SK-N-SH treated with all-trans-retinoic acid at 6 μM for 48 hours (cell line): ENCODE results near the gene MRPL28.
"Not testable (repeated sequence)": the region's sequence is repeated elsewhere in the genome, so short reads cannot be mapped to it uniquely, and the experiment has no call there.

Source experiments
- ATAC-seq: fragments of 200-7000 bp; cut with Tn5 transposase; 3 replicates; pipeline ENCODE4 v1.9.1; 2020; ENCODE audit warnings: mild to moderate bottlenecking, moderate library complexity
- BACH2 ChIP-seq: fragments of 250-450 bp; sonication (Bioruptor Pico); IDR thresholded peaks from 2 replicates; pipeline ENCODE4 v1.9.0; 2021; ENCODE audit warnings: mild to moderate bottlenecking, borderline replicate concordance
- CSDC2 ChIP-seq: fragments of 250-450 bp; sonication (Bioruptor Pico); IDR thresholded peaks from 2 replicates; pipeline ENCODE4 v1.5.0; 2020; ENCODE audit warnings: mild to moderate bottlenecking, moderate library complexity
- ESRRG ChIP-seq: fragments of 250-450 bp; sonication (Bioruptor Pico); IDR thresholded peaks from 2 replicates; pipeline ENCODE4 v1.6.1; 2021; ENCODE audit warnings: mild to moderate bottlenecking
- GLIS3 ChIP-seq: fragments of 250-450 bp; sonication (Bioruptor Pico); IDR thresholded peaks from 2 replicates; pipeline ENCODE4 v1.5.0; 2020; ENCODE audit warnings: mild to moderate bottlenecking, moderate library complexity
- PATZ1 ChIP-seq: fragments of 250-450 bp; sonication (Bioruptor Pico); IDR thresholded peaks from 2 replicates; pipeline ENCODE4 v1.8.0; 2020; ENCODE audit warnings: mild to moderate bottlenecking, moderate library complexity, borderline replicate concordance
- PPARA ChIP-seq: fragments of 250-450 bp; sonication (Bioruptor Pico); IDR thresholded peaks from 2 replicates; pipeline ENCODE4 v1.5.0; 2020; ENCODE audit warnings: mild to moderate bottlenecking, borderline replicate concordance
- RARB ChIP-seq: fragments of 250-450 bp; sonication (Bioruptor Pico); IDR thresholded peaks from 2 replicates; pipeline ENCODE4 v1.8.0; 2021; ENCODE audit warnings: mild to moderate bottlenecking, moderate library complexity
- SNAI2 ChIP-seq: fragments of 250-450 bp; sonication (Bioruptor Pico); IDR thresholded peaks from 2 replicates; pipeline ENCODE4 v1.5.0; 2020; ENCODE audit warnings: mild to moderate bottlenecking, moderate library complexity
- TOX ChIP-seq: fragments of 250-450 bp; sonication (Bioruptor Pico); IDR thresholded peaks from 2 replicates; pipeline ENCODE4 v1.8.0; 2021; ENCODE audit warnings: mild to moderate bottlenecking, moderate library complexity, borderline replicate concordance
- ZFP3 ChIP-seq: fragments of 250-450 bp; sonication (Bioruptor Pico); IDR thresholded peaks from 2 replicates; pipeline ENCODE4 v1.5.0; 2020; ENCODE audit warnings: mild to moderate bottlenecking, moderate library complexity
- ZFP30 ChIP-seq: fragments of 450-650 bp; formaldehyde crosslinking; IDR thresholded peaks from 2 replicates; pipeline ENCODE4 v1.5.0; 2022; ENCODE audit warnings: mild to moderate bottlenecking, moderate library complexity
- TF ChIP-seq, protein P1 (sequence below): fragments of 250-450 bp; sonication (Bioruptor Pico); IDR thresholded peaks from 2 replicates; pipeline ENCODE4 v1.5.0; 2020; ENCODE audit warnings: mild to moderate bottlenecking, moderate library complexity
- TF ChIP-seq, protein P2 (sequence below): fragments of 250-450 bp; sonication (Bioruptor Pico); IDR thresholded peaks from 2 replicates; pipeline ENCODE4 v1.5.1; 2021; ENCODE audit warnings: mild to moderate bottlenecking, moderate library complexity
- TF ChIP-seq, protein P3 (sequence below): fragments of 250-450 bp; sonication (Bioruptor Pico); IDR thresholded peaks from 2 replicates; pipeline ENCODE4 v1.8.0; 2021; ENCODE audit warnings: low read depth, mild to moderate bottlenecking, moderate library complexity, borderline replicate concordance
- TF ChIP-seq, protein P4 (sequence below): fragments of 250-450 bp; sonication (Bioruptor Pico); IDR thresholded peaks from 2 replicates; pipeline ENCODE4 v1.5.1; 2020; ENCODE audit warnings: low read depth, mild to moderate bottlenecking, moderate library complexity

MRPL28 gene

GRCh38 chr16:337975-338575 lies 32.3 kb downstream of the MRPL28 start:
- ATAC-seq: no peak; the same call in 2 of the 3 replicates
- TF ChIP-seq PATZ1 (CRISPR knock-in tag): no peak
- TF ChIP-seq, protein P1, sequence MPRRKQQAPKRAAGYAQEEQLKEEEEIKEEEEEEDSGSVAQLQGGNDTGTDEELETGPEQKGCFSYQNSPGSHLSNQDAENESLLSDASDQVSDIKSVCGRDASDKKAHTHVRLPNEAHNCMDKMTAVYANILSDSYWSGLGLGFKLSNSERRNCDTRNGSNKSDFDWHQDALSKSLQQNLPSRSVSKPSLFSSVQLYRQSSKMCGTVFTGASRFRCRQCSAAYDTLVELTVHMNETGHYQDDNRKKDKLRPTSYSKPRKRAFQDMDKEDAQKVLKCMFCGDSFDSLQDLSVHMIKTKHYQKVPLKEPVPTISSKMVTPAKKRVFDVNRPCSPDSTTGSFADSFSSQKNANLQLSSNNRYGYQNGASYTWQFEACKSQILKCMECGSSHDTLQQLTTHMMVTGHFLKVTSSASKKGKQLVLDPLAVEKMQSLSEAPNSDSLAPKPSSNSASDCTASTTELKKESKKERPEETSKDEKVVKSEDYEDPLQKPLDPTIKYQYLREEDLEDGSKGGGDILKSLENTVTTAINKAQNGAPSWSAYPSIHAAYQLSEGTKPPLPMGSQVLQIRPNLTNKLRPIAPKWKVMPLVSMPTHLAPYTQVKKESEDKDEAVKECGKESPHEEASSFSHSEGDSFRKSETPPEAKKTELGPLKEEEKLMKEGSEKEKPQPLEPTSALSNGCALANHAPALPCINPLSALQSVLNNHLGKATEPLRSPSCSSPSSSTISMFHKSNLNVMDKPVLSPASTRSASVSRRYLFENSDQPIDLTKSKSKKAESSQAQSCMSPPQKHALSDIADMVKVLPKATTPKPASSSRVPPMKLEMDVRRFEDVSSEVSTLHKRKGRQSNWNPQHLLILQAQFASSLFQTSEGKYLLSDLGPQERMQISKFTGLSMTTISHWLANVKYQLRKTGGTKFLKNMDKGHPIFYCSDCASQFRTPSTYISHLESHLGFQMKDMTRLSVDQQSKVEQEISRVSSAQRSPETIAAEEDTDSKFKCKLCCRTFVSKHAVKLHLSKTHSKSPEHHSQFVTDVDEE (CRISPR knock-in tag): no peak
- TF ChIP-seq, protein P2, sequence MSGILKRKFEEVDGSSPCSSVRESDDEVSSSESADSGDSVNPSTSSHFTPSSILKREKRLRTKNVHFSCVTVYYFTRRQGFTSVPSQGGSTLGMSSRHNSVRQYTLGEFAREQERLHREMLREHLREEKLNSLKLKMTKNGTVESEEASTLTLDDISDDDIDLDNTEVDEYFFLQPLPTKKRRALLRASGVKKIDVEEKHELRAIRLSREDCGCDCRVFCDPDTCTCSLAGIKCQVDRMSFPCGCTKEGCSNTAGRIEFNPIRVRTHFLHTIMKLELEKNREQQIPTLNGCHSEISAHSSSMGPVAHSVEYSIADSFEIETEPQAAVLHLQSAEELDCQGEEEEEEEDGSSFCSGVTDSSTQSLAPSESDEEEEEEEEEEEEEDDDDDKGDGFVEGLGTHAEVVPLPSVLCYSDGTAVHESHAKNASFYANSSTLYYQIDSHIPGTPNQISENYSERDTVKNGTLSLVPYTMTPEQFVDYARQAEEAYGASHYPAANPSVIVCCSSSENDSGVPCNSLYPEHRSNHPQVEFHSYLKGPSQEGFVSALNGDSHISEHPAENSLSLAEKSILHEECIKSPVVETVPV: no peak

GRCh38 chr16:337437-337836 lies 32.9 kb downstream of the MRPL28 start:
- ATAC-seq: no peak; the same call in 2 of the 3 replicates
- no peak for TF ChIP-seq GLIS3 (CRISPR knock-in tag)
- TF ChIP-seq PATZ1 (CRISPR knock-in tag): no peak
- no peak for TF ChIP-seq ZFP3 (CRISPR knock-in tag)
- TF ChIP-seq, protein P3, sequence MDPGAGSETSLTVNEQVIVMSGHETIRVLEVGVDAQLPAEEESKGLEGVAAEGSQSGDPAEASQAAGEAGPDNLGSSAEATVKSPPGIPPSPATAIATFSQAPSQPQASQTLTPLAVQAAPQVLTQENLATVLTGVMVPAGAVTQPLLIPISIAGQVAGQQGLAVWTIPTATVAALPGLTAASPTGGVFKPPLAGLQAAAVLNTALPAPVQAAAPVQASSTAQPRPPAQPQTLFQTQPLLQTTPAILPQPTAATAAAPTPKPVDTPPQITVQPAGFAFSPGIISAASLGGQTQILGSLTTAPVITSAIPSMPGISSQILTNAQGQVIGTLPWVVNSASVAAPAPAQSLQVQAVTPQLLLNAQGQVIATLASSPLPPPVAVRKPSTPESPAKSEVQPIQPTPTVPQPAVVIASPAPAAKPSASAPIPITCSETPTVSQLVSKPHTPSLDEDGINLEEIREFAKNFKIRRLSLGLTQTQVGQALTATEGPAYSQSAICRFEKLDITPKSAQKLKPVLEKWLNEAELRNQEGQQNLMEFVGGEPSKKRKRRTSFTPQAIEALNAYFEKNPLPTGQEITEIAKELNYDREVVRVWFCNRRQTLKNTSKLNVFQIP (CRISPR knock-in tag): no peak
- TF ChIP-seq BACH2 (CRISPR knock-in tag): no peak
- no peak for TF ChIP-seq ZFP30 (CRISPR knock-in tag)

DNA sequence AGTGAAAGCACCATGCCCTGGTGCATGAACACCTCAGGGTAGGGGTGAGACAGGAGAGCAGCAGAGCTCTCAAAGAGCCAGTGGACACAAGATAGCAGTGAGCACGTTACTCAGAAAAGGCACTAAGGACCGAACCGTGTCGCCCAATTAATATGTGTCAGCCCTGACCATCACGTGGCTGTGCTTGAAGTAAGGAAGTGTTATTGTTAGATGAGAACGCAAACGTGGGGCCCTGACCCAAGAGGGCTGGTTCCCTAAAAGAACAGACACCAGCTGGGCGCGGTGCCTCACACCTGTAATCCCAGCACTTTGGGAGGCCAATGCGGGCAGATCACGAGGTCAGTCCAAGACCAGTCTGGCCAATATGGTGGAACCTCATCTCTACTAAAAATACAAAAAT lies 34.1 kb downstream of the MRPL28 start:
- TF ChIP-seq GLIS3 (CRISPR knock-in tag) (no peak), PPARA (CRISPR knock-in tag) (no peak), SNAI2 (CRISPR knock-in tag) (no peak), CSDC2 (CRISPR knock-in tag) (no peak), RARB (CRISPR knock-in tag) (no peak), ZFP3 (CRISPR knock-in tag) (no peak), ESRRG (CRISPR knock-in tag) (no peak), TOX (CRISPR knock-in tag) (no peak)
- TF ChIP-seq, protein P2: no peak
- TF ChIP-seq, protein P4, sequence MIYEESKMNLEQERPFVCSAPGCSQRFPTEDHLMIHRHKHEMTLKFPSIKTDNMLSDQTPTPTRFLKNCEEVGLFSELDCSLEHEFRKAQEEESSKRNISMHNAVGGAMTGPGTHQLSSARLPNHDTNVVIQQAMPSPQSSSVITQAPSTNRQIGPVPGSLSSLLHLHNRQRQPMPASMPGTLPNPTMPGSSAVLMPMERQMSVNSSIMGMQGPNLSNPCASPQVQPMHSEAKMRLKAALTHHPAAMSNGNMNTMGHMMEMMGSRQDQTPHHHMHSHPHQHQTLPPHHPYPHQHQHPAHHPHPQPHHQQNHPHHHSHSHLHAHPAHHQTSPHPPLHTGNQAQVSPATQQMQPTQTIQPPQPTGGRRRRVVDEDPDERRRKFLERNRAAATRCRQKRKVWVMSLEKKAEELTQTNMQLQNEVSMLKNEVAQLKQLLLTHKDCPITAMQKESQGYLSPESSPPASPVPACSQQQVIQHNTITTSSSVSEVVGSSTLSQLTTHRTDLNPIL (CRISPR knock-in tag): no peak
- TF ChIP-seq, protein P3 (CRISPR knock-in tag): no peak

GRCh38 chr16:334861-335632 lies 35.3 kb downstream of the MRPL28 start:
- not testable (repeated sequence) for ATAC-seq

More for the DNA sequence above, 34.1 kb downstream of the MRPL28 start:
- ATAC-seq: no peak

DNA sequence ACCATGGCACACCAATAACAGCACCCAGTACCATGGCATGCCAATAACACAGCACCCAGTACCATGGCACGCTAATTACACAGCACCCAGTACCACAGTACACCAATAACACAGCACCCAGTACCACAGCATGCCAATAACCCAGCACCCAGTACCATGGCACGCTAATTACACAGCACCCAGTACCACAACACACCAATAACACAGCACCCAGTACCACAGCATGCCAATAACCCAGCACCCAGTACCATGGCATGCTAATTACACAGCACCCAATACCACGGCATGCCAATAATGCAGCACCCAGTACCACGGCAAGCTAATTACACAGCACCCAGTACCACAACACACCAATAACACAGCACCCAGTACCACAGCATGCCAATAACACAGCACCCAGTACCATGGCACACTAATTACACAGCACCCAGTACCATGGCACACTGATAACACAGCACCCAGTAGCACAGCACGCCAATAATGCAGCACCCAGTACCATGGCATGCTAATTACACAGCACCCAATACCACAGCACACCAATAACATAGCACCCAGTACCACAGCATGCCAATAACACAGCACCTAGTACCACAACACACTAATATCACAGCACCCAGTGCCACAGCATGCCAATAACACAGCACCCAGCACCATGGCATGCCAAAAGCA lies 36.0 kb downstream of the MRPL28 start:
- ATAC-seq: not testable (repeated sequence)
